OCI-LY3 (cell line): Measurements from ENCODE around the gene GRIK4.

Source experiments
- H2AFZ ChIP-seq: fragments of 200-600, 300-600 bp; shearing (Covaris generic); 2 replicates; pipeline ENCODE4 v1.6.0; 2014; ENCODE audit warnings: antibody characterized with exemption, low read depth, low read length
- H3K27ac ChIP-seq: fragments of 200-600, 300-600 bp; sonication (generic); 2 replicates; pipeline ENCODE4 v1.5.1; 2014; ENCODE audit warnings: mild to moderate bottlenecking, low read length, moderate library complexity, mixed read lengths
- H3K27me3 ChIP-seq: fragments of 200-600, 300-600 bp; sonication (generic); 2 replicates; pipeline ENCODE4 v1.6.1; 2014; ENCODE audit warnings: low read depth, low read length, mixed read lengths
- H3K36me3 ChIP-seq: fragments of 200-600, 300-600 bp; sonication (generic); replicated peaks from 2 replicates; pipeline ENCODE3; 2014; ENCODE audit warnings: low read depth, low read length, mixed read lengths
- H3K4me1 ChIP-seq: fragments of 300-600, 200-600 bp; sonication (generic); 2 replicates; pipeline ENCODE4 v1.6.1; 2014; ENCODE audit warnings: low read length, mixed read lengths
- H3K4me2 ChIP-seq: fragments of 200-600, 300-600 bp; sonication (generic); 2 replicates; pipeline ENCODE4 v1.6.1; 2014; ENCODE audit warnings: low read length, mixed read lengths
- H3K4me3 ChIP-seq: fragments of 300-600, 200-600 bp; sonication (generic); 2 replicates; pipeline ENCODE4 v1.5.1; 2014; ENCODE audit warnings: antibody characterized with exemption, mild to moderate bottlenecking, low read length, moderate library complexity
- H3K79me2 ChIP-seq: fragments of 300-600, 200-600 bp; shearing (Covaris generic); 2 replicates; pipeline ENCODE4 v1.6.1; 2014; ENCODE audit warnings: mild to moderate bottlenecking, low read length, mixed read lengths
- H3K9ac ChIP-seq: fragments of 300-600, 200-600 bp; shearing (Covaris generic); 2 replicates; pipeline ENCODE4 v1.6.0; 2014; ENCODE audit warnings: mild to moderate bottlenecking, low read length, moderate library complexity
- H3K9me3 ChIP-seq: fragments of 200-600, 300-600 bp; shearing (Covaris generic); 2 replicates; pipeline ENCODE4 v1.6.1; 2014; ENCODE audit warnings: low read length, mixed read lengths; ENCODE audit not compliant: insufficient read depth
- H4K20me1 ChIP-seq: fragments of 200-600, 300-600 bp; sonication (generic); 2 replicates; pipeline ENCODE4 v1.6.1; 2016; ENCODE audit warnings: low read length, mixed read lengths; ENCODE audit not compliant: insufficient read depth
- CTCF ChIP-seq: fragments of 200-600, 300-600 bp; sonication (generic); IDR thresholded peaks from 2 replicates; pipeline ENCODE4 v1.5.1; 2014; ENCODE audit warnings: antibody characterized with exemption, low read length, low read depth
- EZH2phosphoT487 ChIP-seq: fragments of 200-600 bp; shearing (Covaris generic); IDR thresholded peaks from 2 replicates; pipeline ENCODE4 v1.6.1; 2018; ENCODE audit warnings: antibody characterized with exemption, mixed run types, low read depth

GRIK4 gene

GRCh38 chr11:120525261-120526171 is 14.0 kb downstream of the GRIK4 start:
- Histone ChIP-seq H3K4me1 (no peaks in the 10 kb centered on the region), H3K4me2 (no peak overlapping the region), H3K4me3 (no peak overlapping the region), H4K20me1 (no peaks in the 10 kb centered on the region), H3K27me3 (peaks cover 16% of the 10 kb centered on the region), H3K27ac (no peak overlapping the region), H3K9me3 (no peaks in the 10 kb centered on the region), H3K79me2 (no peaks in the 10 kb centered on the region), H3K9ac (no peak overlapping the region), H2AFZ (no peak overlapping the region), H3K36me3 (no peaks in the 10 kb centered on the region)
- no peak for TF ChIP-seq CTCF
- no peak for TF ChIP-seq EZH2phosphoT487

- no peak overlapping the region for H2AFZ ChIP-seq
- H4K20me1 ChIP-seq = no peaks in the 10 kb centered on the region
- no peak overlapping the region for H3K27ac ChIP-seq
- H3K79me2 ChIP-seq = no peaks in the 10 kb centered on the region
- no peak overlapping the region for H3K4me2 ChIP-seq
- no peak for TF ChIP-seq EZH2phosphoT487
- TF ChIP-seq CTCF = no peak
- H3K36me3 ChIP-seq = no peaks in the 10 kb centered on the region
- H3K27me3 ChIP-seq = peaks cover 22% of the 10 kb centered on the region
- H3K4me1 ChIP-seq = peaks cover 7% of the 10 kb centered on the region
- H3K4me3 ChIP-seq = no peak overlapping the region
- no peaks in the 10 kb centered on the region for H3K9me3 ChIP-seq
- H3K9ac ChIP-seq = no peak overlapping the region
Measured at GRCh38 chr11:120526241-120526640, 14.7 kb downstream of the GRIK4 start.

- Histone ChIP-seq H3K4me2 (no peak overlapping the region), H2AFZ (no peak overlapping the region), H3K4me3 (no peak overlapping the region), H3K79me2 (no peaks in the 10 kb centered on the region), H3K27ac (no peak overlapping the region), H4K20me1 (no peaks in the 10 kb centered on the region), H3K4me1 (peaks cover 8% of the 10 kb centered on the region), H3K9ac (no peak overlapping the region), H3K9me3 (no peaks in the 10 kb centered on the region), H3K27me3 (peaks cover 25% of the 10 kb centered on the region), H3K36me3 (no peaks in the 10 kb centered on the region)
- TF ChIP-seq EZH2phosphoT487 = no peak
- no peak for TF ChIP-seq CTCF
Measured at GRCh38 chr11:120527111-120527761, 15.7 kb downstream of the GRIK4 start.

GRCh38 chr11:120528749-120529148 is 17.2 kb downstream of the GRIK4 start:
- no peak overlapping the region for H3K4me2 ChIP-seq
- H3K27ac ChIP-seq = no peak overlapping the region
- no peaks in the 10 kb centered on the region for H4K20me1 ChIP-seq
- no peaks in the 10 kb centered on the region for H3K79me2 ChIP-seq
- TF ChIP-seq EZH2phosphoT487 = no peak
- TF ChIP-seq CTCF = no peak
- no peaks in the 10 kb centered on the region for H3K9me3 ChIP-seq
- no peaks in the 10 kb centered on the region for H3K36me3 ChIP-seq
- H3K27me3 ChIP-seq = peaks cover 32% of the 10 kb centered on the region
- peaks cover 8% of the 10 kb centered on the region for H3K4me1 ChIP-seq
- no peak overlapping the region for H2AFZ ChIP-seq
- H3K9ac ChIP-seq = no peak overlapping the region
- no peak overlapping the region for H3K4me3 ChIP-seq
